Fibroblast of lung (primary cell): ENCODE measurements around the gene KRR1.
"Not testable (repeated sequence)": the region's sequence is repeated elsewhere in the genome, so short reads cannot be mapped to it uniquely, and the experiment has no call there.

Source experiments
- EZH2 ChIP-seq: IDR thresholded peaks from 2 replicates; pipeline ENCODE4 v1.5.1; 2012; ENCODE audit warnings: low read length, control low read depth, mild to moderate bottlenecking; ENCODE audit errors: missing control alignments
- TF ChIP-seq, protein P1 (sequence below), 2 donors: IDR thresholded peaks in 1 of 2; conservative IDR thresholded peaks in 1 of 2; 1 replicate in 1 of 2; 2 replicates in 1 of 2; pipeline ENCODE4 v1.5.1; 2011 to 2012; ENCODE audit warnings: low read length in 2 of 2, control low read depth in 1 of 2, inconsistent platforms in 1 of 2, low read depth in 1 of 2, mild to moderate bottlenecking in 1 of 2

DNA sequence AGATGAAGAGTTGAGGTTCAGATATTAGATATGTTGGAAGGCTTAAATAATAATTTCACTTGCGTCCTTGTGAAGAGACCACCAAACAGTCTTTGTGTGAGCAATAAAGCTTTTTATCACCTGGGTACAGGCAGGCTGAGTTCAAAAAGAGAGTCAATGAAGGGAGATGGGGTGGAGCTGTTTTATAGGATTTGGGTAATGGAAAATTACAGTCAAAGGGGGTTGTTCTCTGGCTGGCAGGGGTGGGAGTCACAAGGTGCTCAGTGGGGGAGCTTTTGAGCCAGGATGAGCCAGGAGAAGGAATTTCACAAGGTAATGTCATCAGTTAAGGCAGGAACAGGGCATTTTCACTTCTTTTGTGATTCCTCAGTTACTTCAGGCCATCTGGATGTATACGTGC is 27.0 kb downstream of the KRR1 start:
- TF ChIP-seq, protein P1, sequence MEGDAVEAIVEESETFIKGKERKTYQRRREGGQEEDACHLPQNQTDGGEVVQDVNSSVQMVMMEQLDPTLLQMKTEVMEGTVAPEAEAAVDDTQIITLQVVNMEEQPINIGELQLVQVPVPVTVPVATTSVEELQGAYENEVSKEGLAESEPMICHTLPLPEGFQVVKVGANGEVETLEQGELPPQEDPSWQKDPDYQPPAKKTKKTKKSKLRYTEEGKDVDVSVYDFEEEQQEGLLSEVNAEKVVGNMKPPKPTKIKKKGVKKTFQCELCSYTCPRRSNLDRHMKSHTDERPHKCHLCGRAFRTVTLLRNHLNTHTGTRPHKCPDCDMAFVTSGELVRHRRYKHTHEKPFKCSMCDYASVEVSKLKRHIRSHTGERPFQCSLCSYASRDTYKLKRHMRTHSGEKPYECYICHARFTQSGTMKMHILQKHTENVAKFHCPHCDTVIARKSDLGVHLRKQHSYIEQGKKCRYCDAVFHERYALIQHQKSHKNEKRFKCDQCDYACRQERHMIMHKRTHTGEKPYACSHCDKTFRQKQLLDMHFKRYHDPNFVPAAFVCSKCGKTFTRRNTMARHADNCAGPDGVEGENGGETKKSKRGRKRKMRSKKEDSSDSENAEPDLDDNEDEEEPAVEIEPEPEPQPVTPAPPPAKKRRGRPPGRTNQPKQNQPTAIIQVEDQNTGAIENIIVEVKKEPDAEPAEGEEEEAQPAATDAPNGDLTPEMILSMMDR (conservative IDR thresholded peaks at IDR 0.05 in 1 of 2, IDR thresholded peaks at IDR 0.05 in 1 of 2; ENCODE audit: low read depth in 1 of 2, low read length in 2 of 2) = not testable (repeated sequence)
- not testable (repeated sequence) for TF ChIP-seq EZH2
